Trophoblast cell (in vitro differentiated cells and primary cell): Measurements from ENCODE around the gene CBY2.
"Not testable (repeated sequence)": the region's sequence is repeated elsewhere in the genome, so short reads cannot be mapped to it uniquely, and the experiment has no call there.

ENCODE experiments used
- DNase-seq, 2 donors: peaks; one replicate each; pipeline ENCODE4 v3.0.0-alpha.2; 2016
- H2AFZ ChIP-seq: 2 replicates; pipeline ENCODE4 v1.6.1; 2013; ENCODE audit warnings: low read length, moderate library complexity, mild to moderate bottlenecking; ENCODE audit not compliant: insufficient read depth, poor library complexity
- H2AK5ac ChIP-seq: 2 replicates; pipeline ENCODE4 v1.6.1; 2013; ENCODE audit warnings: mild to moderate bottlenecking, low read length
- H2BK120ac ChIP-seq: 2 replicates; pipeline ENCODE4 v1.6.1; 2013; ENCODE audit warnings: low read length, mild to moderate bottlenecking, moderate library complexity; ENCODE audit not compliant: insufficient read depth, poor library complexity
- H2BK12ac ChIP-seq: 2 replicates; pipeline ENCODE4 v1.6.1; 2013; ENCODE audit warnings: mild to moderate bottlenecking, low read length, moderate library complexity
- H2BK5ac ChIP-seq: 2 replicates; pipeline ENCODE4 v1.6.1; 2013; ENCODE audit warnings: low read length, low read depth, moderate library complexity, mild to moderate bottlenecking; ENCODE audit not compliant: poor library complexity
- H3K14ac ChIP-seq: 2 replicates; pipeline ENCODE4 v1.6.1; 2013; ENCODE audit warnings: mild to moderate bottlenecking, low read length
- H3K18ac ChIP-seq: 2 replicates; pipeline ENCODE4 v1.6.1; 2013; ENCODE audit warnings: mild to moderate bottlenecking, low read length
- H3K23ac ChIP-seq: 2 replicates; pipeline ENCODE4 v1.6.1; 2013; ENCODE audit warnings: low read length
- H3K27ac ChIP-seq: 2 replicates; pipeline ENCODE4 v1.5.1; 2013; ENCODE audit warnings: low read depth, mild to moderate bottlenecking, inconsistent platforms, low read length, moderate library complexity
- H3K27me3 ChIP-seq: 2 replicates; pipeline ENCODE4 v1.6.1; 2013; ENCODE audit warnings: inconsistent platforms, mild to moderate bottlenecking, low read length, moderate library complexity; ENCODE audit not compliant: insufficient read depth
- H3K36me3 ChIP-seq, 2 experiments: 1 replicate in 1 of 2; 2 replicates in 1 of 2; pipeline ENCODE4 v1.6.1; 2013; ENCODE audit warnings: low read length in 2 of 2, mild to moderate bottlenecking in 2 of 2, moderate library complexity in 1 of 2; ENCODE audit not compliant: insufficient read depth in 2 of 2, control insufficient read depth in 1 of 2
- H3K4ac ChIP-seq: 2 replicates; pipeline ENCODE4 v1.6.1; 2013; ENCODE audit warnings: low read depth, mild to moderate bottlenecking, low read length, moderate library complexity
- H3K4me1 ChIP-seq, 2 experiments: 1 replicate in 1 of 2; 2 replicates in 1 of 2; pipeline ENCODE4 v1.6.1; 2013; ENCODE audit warnings: low read length in 2 of 2, mild to moderate bottlenecking in 2 of 2, moderate library complexity in 1 of 2; ENCODE audit not compliant: insufficient read depth in 2 of 2, control insufficient read depth in 1 of 2
- H3K4me2 ChIP-seq: 2 replicates; pipeline ENCODE4 v1.6.1; 2013; ENCODE audit warnings: inconsistent platforms, mild to moderate bottlenecking, low read length, moderate library complexity
- H3K4me3 ChIP-seq: 2 replicates; pipeline ENCODE4 v1.5.1; 2013; ENCODE audit warnings: mild to moderate bottlenecking, low read depth, low read length, inconsistent platforms
- H3K79me1 ChIP-seq: one replicate; pipeline ENCODE4 v1.6.1; 2013; ENCODE audit warnings: low read length
- H3K79me2 ChIP-seq: 2 replicates; pipeline ENCODE4 v1.6.1; 2013; ENCODE audit warnings: low read length, mild to moderate bottlenecking; ENCODE audit not compliant: control insufficient read depth, insufficient read depth, poor library complexity
- H3K9ac ChIP-seq: 2 replicates; pipeline ENCODE4 v1.6.1; 2013; ENCODE audit warnings: mild to moderate bottlenecking, low read length
- H3K9me3 ChIP-seq: 2 replicates; pipeline ENCODE4 v1.6.1; 2013; ENCODE audit warnings: low read depth, mild to moderate bottlenecking, control low read depth, inconsistent platforms, low read length; ENCODE audit not compliant: insufficient read depth
- H4K12ac ChIP-seq: 2 replicates; pipeline ENCODE4 v1.6.1; 2013; ENCODE audit warnings: low read depth, mild to moderate bottlenecking, low read length, moderate library complexity
- H4K8ac ChIP-seq: 2 replicates; pipeline ENCODE4 v1.6.1; 2013; ENCODE audit warnings: low read depth, mild to moderate bottlenecking, low read length, moderate library complexity
- H4K91ac ChIP-seq: one replicate; pipeline ENCODE4 v1.6.1; 2013; ENCODE audit warnings: low read depth, mild to moderate bottlenecking, low read length, moderate library complexity
- WGBS: extraction: QIAGEN DNeasy Blood & Tissue Kit; methylation state at CpG from one replicate; pipeline ENCODE4 v1.1.7; 2013; ENCODE audit warnings: missing lambda C conversion rate; ENCODE audit not compliant: insufficient read length, insufficient coverage; ENCODE audit errors: extremely low coverage; 5-methylcytosine and 5-hydroxymethylcytosine counted together

Gene CBY2

DNA sequence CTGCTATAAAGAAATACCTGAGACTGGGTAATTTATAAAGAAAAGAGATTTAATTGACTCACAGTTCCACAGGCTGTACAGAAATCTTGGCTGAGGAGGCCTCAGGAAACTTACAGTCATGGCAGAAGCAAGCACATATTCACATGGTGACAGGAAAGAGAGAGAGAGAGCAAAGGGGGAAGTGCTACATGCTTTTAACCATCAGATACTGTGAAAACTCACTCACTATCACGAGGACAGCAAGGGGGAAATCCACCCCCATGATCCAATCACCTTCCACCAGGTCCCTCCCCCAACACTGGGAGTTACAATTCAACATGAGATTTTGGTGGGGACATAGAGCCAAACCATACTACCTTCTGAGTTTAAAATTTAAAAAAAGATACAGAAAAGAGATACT, 41.7 kb upstream of the CBY2 start:
- no CpG with 5 or more reads among the region's 1 CpG for WGBS
- H4K91ac ChIP-seq, H3K4me3 ChIP-seq: not testable (repeated sequence)

GRCh38 chr13:45662162-45662561, 40.0 kb upstream of the CBY2 start:
- H3K27ac ChIP-seq = no peak overlapping the region
- no peak for DNase-seq
- no peak overlapping the region for H2AFZ ChIP-seq
- no peak overlapping the region for H3K9ac ChIP-seq
- H3K79me2 ChIP-seq = no peaks in the 10 kb centered on the region
- no peak overlapping the region for H4K91ac ChIP-seq
- H2AK5ac ChIP-seq = no peak overlapping the region
- no peak overlapping the region for H4K8ac ChIP-seq
- H3K36me3 ChIP-seq = no peaks in the 10 kb centered on the region
- no peak overlapping the region for H3K4ac ChIP-seq
- no peaks in the 10 kb centered on the region for H3K27me3 ChIP-seq
- H3K23ac ChIP-seq = no peak overlapping the region
- no CpG with 5 or more reads among the region's 1 CpG for WGBS
- no peak overlapping the region for H3K4me2 ChIP-seq
- H2BK12ac ChIP-seq = no peak overlapping the region
- no peak overlapping the region for H2BK5ac ChIP-seq
- no peaks in the 10 kb centered on the region for H3K9me3 ChIP-seq
- H3K4me3 ChIP-seq = no peak overlapping the region
- no peak overlapping the region for H4K12ac ChIP-seq
- H3K4me1 ChIP-seq = no peaks in the 10 kb centered on the region
- no peaks in the 10 kb centered on the region for H3K79me1 ChIP-seq
- no peak overlapping the region for H3K14ac ChIP-seq
- H3K18ac ChIP-seq = no peak overlapping the region
- H2BK120ac ChIP-seq = no peak overlapping the region

More for the DNA sequence above, 41.7 kb upstream of the CBY2 start:
- not testable (repeated sequence) for H3K9me3 ChIP-seq, H2AFZ ChIP-seq, H3K36me3 ChIP-seq, H2BK5ac ChIP-seq, H2BK12ac ChIP-seq, H3K4ac ChIP-seq, H3K27me3 ChIP-seq, H3K27ac ChIP-seq, H3K9ac ChIP-seq, H3K14ac ChIP-seq, H2BK120ac ChIP-seq, H3K79me1 ChIP-seq, H4K8ac ChIP-seq, H3K23ac ChIP-seq, H3K4me2 ChIP-seq, H3K18ac ChIP-seq, H3K4me1 ChIP-seq, H4K12ac ChIP-seq, H3K79me2 ChIP-seq, H2AK5ac ChIP-seq, DNase-seq

DNA sequence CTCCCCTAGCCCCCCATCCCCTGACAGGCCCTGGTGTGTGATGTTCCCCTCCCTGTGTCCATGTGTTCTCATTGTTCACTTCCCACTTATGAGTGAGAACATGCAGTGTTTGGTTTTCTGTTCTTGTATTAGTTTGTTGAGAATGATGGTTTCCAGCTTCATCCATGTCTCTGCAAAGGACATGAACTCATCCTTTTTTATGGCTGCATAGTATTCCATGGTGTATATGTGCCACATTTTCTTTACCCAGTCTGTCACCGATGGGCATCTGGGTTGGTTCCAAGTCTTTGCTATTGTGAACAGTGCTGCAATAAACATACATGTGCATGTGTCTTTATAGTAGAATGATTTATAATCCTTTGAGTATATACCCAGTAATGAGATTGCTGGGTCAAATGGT, 39.2 kb upstream of the CBY2 start:
- H2BK5ac ChIP-seq, H3K9me3 ChIP-seq, H4K12ac ChIP-seq, H2BK12ac ChIP-seq, H3K4me2 ChIP-seq, H3K14ac ChIP-seq, H3K36me3 ChIP-seq, H3K18ac ChIP-seq, H2BK120ac ChIP-seq, H3K27me3 ChIP-seq, H3K23ac ChIP-seq, DNase-seq, H2AK5ac ChIP-seq, H3K4me1 ChIP-seq, H3K4me3 ChIP-seq, H3K79me2 ChIP-seq, H3K79me1 ChIP-seq, H3K4ac ChIP-seq, H2AFZ ChIP-seq, H4K8ac ChIP-seq, H4K91ac ChIP-seq, H3K27ac ChIP-seq, H3K9ac ChIP-seq: not testable (repeated sequence)
- no CpG with 5 or more reads among the region's 1 CpG for WGBS

DNA sequence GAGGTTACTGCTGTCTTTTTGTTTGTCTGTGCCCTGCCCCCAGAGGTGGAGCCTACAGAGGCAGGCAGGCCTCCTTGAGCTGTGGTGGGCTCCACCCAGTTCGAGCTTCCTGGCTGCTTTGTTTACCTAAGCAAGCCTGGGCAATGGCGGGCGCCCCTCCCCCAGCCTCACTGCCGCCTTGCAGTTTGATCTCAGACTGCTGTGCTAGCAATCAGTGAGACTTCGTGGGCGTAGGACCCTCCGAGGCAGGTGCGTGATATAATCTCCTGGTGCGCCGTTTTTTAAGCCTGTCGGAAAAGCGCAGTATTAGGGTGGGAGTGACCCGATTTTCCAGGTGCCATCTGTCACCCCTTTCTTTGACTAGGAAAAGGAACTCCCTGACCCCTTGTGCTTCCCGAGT, 32.5 kb upstream of the CBY2 start:
- H3K14ac ChIP-seq, H3K4me3 ChIP-seq: not testable (repeated sequence)
- no CpG with 5 or more reads among the region's 14 CpGs for WGBS

More for the DNA sequence above, 32.5 kb upstream of the CBY2 start:
- not testable (repeated sequence) for H3K4ac ChIP-seq, H4K8ac ChIP-seq, H2AK5ac ChIP-seq, H3K9me3 ChIP-seq, H3K27ac ChIP-seq, H4K91ac ChIP-seq, H3K27me3 ChIP-seq, H2AFZ ChIP-seq, H3K23ac ChIP-seq, H2BK12ac ChIP-seq, DNase-seq, H3K79me2 ChIP-seq, H3K79me1 ChIP-seq, H3K18ac ChIP-seq, H2BK120ac ChIP-seq, H3K36me3 ChIP-seq, H3K4me1 ChIP-seq, H4K12ac ChIP-seq, H3K4me2 ChIP-seq, H2BK5ac ChIP-seq, H3K9ac ChIP-seq
